DOHH2 (cell line): Measurements from ENCODE around the gene HRC.
A peak's percentile ranks its signal among the peaks of the same experiment; 100 is the strongest.

Source experiments
- H3F3A ChIP-seq: fragments of 200-600 bp; sonication (generic), shearing (Covaris generic); 2 replicates; pipeline ENCODE4 v1.6.0; 2016; ENCODE audit warnings: antibody characterized with exemption, mild to moderate bottlenecking; ENCODE audit not compliant: control insufficient read depth, insufficient read depth
- H3K27ac ChIP-seq: fragments of 200-600 bp; sonication (generic); 2 replicates; pipeline ENCODE4 v1.5.1; 2014; ENCODE audit warnings: low read depth, mild to moderate bottlenecking, low read length, moderate library complexity
- H3K27me3 ChIP-seq: fragments of 200-600 bp; sonication (generic); 2 replicates; pipeline ENCODE4 v1.6.1; 2014; ENCODE audit warnings: mild to moderate bottlenecking, low read length, mixed read lengths; ENCODE audit not compliant: control insufficient read depth
- H3K36me3 ChIP-seq: fragments of 200-600 bp; sonication (generic); 2 replicates; pipeline ENCODE4 v1.6.1; 2014; ENCODE audit warnings: mild to moderate bottlenecking, low read length, moderate library complexity, mixed read lengths; ENCODE audit not compliant: control insufficient read depth
- H3K4me1 ChIP-seq: fragments of 200-600 bp; sonication (generic); 2 replicates; pipeline ENCODE4 v1.6.1; 2014; ENCODE audit warnings: mild to moderate bottlenecking, low read length, mixed read lengths; ENCODE audit not compliant: control insufficient read depth
- H3K4me2 ChIP-seq: fragments of 200-600 bp; sonication (generic); 2 replicates; pipeline ENCODE4 v1.6.0; 2014; ENCODE audit warnings: mild to moderate bottlenecking, low read length, moderate library complexity
- H3K4me3 ChIP-seq: fragments of 200-600 bp; sonication (generic); 2 replicates; pipeline ENCODE4 v1.5.1; 2014; ENCODE audit warnings: mild to moderate bottlenecking, low read length, mixed read lengths
- H3K79me2 ChIP-seq: fragments of 200-600 bp; sonication (generic); 2 replicates; pipeline ENCODE4 v1.6.1; 2014; ENCODE audit warnings: mild to moderate bottlenecking, low read length, mixed read lengths; ENCODE audit not compliant: control insufficient read depth
- H3K9me2 ChIP-seq: fragments of 200-600 bp; sonication (generic); replicated peaks from 2 replicates; pipeline ENCODE4 v1.6.1; 2014; ENCODE audit warnings: mild to moderate bottlenecking, low read length, mixed read lengths; ENCODE audit not compliant: control insufficient read depth
- H3K9me3 ChIP-seq: fragments of 200-600 bp; sonication (generic); 2 replicates; pipeline ENCODE4 v1.6.1; 2014; ENCODE audit warnings: antibody characterized with exemption, low read length, mixed read lengths; ENCODE audit not compliant: control insufficient read depth, insufficient read depth
- H4K20me1 ChIP-seq: fragments of 200-600 bp; sonication (generic); 2 replicates; pipeline ENCODE4 v1.6.0; 2014; ENCODE audit warnings: low read depth, mild to moderate bottlenecking, antibody characterized with exemption, low read length, moderate library complexity; ENCODE audit not compliant: control insufficient read depth, insufficient read depth
- EZH2phosphoT487 ChIP-seq: fragments of 200-600 bp; sonication (generic); IDR thresholded peaks from 2 replicates; pipeline ENCODE4 v1.6.1; 2017; ENCODE audit warnings: borderline replicate concordance, mild to moderate bottlenecking, antibody characterized with exemption, low read length, moderate library complexity, mixed read lengths
- TF ChIP-seq, protein P1 (sequence below): fragments of 200-600 bp; sonication (generic); IDR thresholded peaks from one replicate; pipeline ENCODE4 v1.5.1; 2014; ENCODE audit warnings: antibody characterized with exemption, mild to moderate bottlenecking, low read depth, low read length; ENCODE audit not compliant: poor library complexity, severe bottlenecking

The HRC gene

DNA sequence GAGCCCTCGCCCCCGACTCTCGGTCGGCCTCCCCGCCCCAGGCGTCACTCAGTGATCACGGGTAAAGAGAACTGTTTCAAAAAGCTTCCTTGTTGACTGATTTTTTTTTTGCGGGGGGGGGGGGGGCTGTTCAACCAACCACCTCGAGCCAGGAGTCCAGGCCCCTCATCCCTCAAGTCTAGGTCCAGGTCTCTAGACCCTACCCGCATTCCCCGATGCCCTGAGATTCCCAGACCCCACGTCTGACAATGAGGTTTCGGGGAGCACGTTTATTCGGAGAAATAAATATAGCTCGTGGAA lies 4.3 kb downstream of the HRC start:
- Histone ChIP-seq H3K9me2 (no peaks in the 10 kb centered on the region), H3K27ac (no peak overlapping the region), H3K27me3 (no peaks in the 10 kb centered on the region), H3K4me2 (peak overlapping the region; percentile 94), H3K79me2 (no peaks in the 10 kb centered on the region), H3K4me1 (peaks cover 26% of the 10 kb centered on the region), H3K36me3 (no peaks in the 10 kb centered on the region), H3F3A (peaks cover 11% of the 10 kb centered on the region), H3K9me3 (no peaks in the 10 kb centered on the region), H4K20me1 (no peaks in the 10 kb centered on the region), H3K4me3 (peak overlapping the region; percentile 95)
- TF ChIP-seq EZH2phosphoT487: 0 out of 2 replicates have a peak, but pooled peaks have one; percentile 34
- TF ChIP-seq, protein P1, sequence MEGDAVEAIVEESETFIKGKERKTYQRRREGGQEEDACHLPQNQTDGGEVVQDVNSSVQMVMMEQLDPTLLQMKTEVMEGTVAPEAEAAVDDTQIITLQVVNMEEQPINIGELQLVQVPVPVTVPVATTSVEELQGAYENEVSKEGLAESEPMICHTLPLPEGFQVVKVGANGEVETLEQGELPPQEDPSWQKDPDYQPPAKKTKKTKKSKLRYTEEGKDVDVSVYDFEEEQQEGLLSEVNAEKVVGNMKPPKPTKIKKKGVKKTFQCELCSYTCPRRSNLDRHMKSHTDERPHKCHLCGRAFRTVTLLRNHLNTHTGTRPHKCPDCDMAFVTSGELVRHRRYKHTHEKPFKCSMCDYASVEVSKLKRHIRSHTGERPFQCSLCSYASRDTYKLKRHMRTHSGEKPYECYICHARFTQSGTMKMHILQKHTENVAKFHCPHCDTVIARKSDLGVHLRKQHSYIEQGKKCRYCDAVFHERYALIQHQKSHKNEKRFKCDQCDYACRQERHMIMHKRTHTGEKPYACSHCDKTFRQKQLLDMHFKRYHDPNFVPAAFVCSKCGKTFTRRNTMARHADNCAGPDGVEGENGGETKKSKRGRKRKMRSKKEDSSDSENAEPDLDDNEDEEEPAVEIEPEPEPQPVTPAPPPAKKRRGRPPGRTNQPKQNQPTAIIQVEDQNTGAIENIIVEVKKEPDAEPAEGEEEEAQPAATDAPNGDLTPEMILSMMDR: no peak

DNA sequence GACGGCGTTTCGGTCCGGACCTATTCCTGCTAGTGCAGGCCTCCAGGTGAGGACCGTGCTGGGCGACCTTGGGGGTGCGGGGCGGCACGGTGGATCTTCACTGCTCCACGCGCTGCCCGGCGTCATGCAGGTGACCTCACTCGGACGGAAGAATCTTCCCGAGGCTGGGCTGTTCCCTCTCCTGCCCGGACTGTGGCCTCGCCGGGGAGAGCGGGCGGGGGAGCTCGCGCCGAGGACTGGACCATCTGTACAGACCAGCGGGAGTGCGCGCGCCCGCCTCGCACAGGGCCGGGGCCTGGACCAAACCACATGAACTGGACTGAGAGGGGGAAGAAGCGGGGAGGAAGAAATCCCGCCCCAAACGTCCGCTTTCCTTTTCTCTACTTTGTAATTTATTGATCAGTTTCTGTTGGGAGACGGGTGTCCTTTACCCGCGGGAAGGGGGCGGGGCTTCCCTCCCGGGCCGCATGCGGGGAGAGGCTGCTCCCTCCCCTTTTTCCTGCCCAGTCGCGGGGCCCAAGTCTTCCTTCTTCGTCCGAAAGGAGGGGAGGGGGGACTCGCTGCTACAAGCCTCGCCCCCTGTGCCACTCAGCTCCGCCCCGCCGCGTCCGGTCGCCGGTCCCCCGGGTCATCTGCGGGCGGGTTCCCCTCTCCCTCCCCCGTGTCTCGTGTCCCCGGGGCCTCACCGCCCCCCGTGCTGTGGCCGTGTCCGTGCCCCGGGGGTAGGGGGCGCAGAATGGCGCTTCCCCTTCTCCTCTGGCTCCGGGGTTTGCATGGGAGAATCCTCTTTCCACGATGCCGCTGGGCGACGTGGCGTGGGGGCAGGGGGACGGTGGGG lies 4.9 kb downstream of the HRC start:
- TF ChIP-seq, protein P1: no peak
- Histone ChIP-seq H3K27me3 (no peaks in the 10 kb centered on the region), H4K20me1 (no peaks in the 10 kb centered on the region), H3F3A (peaks cover 11% of the 10 kb centered on the region), H3K4me1 (peaks cover 32% of the 10 kb centered on the region), H3K79me2 (no peaks in the 10 kb centered on the region), H3K36me3 (no peaks in the 10 kb centered on the region), H3K4me3 (peak overlapping the region; percentile 95), H3K9me3 (no peaks in the 10 kb centered on the region), H3K4me2 (peak overlapping the region; percentile 94), H3K9me2 (no peaks in the 10 kb centered on the region), H3K27ac (peak overlapping the region; percentile 48)

DNA sequence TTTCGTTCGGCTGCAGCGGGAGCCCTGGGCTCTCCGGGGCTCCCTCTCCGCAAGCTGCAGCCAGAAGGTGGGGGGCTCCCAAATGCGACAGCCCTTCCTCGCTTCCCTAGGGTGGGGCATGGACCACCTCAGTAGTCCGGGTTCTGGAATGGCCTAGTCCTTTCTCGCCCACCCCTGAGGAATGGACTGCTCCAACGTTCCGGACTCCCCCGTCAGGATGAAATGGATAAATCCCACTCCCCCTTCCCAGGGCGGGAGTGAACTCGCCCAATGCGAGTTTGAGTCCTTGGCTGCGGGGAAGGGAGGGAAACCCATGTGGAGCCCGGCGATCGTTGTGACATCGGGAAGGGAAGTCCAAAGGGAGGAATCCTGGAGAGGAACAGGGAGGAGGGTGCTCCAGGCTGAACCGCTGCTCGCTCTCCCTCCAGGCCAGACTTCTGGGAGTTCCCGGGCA lies 5.5 kb downstream of the HRC start:
- Histone ChIP-seq H3K27ac (peak overlapping the region; percentile 48), H3K27me3 (no peaks in the 10 kb centered on the region)

More for the DNA sequence above, 5.5 kb downstream of the HRC start:
- Histone ChIP-seq H3F3A (peaks cover 11% of the 10 kb centered on the region), H4K20me1 (no peaks in the 10 kb centered on the region), H3K4me1 (peaks cover 35% of the 10 kb centered on the region), H3K4me3 (peak overlapping the region; percentile 95), H3K4me2 (peak overlapping the region; percentile 94), H3K9me3 (no peaks in the 10 kb centered on the region), H3K79me2 (no peaks in the 10 kb centered on the region), H3K9me2 (no peaks in the 10 kb centered on the region), H3K36me3 (no peaks in the 10 kb centered on the region)
- TF ChIP-seq, protein P1: no peak
- TF ChIP-seq EZH2phosphoT487: no peak
